ENCODE results near the gene SVEP1. TPM values are rescaled to one million over a fixed set of nuclear protein-coding genes. Genes with fewer than 3 reads are reported as not detected.

Gene SVEP1
- polyA plus RNA-seq, 1 donor (not counting 4 experiments of a cell fraction or from before 2014, with no cell fraction given) = 0.14 TPM

DNA sequence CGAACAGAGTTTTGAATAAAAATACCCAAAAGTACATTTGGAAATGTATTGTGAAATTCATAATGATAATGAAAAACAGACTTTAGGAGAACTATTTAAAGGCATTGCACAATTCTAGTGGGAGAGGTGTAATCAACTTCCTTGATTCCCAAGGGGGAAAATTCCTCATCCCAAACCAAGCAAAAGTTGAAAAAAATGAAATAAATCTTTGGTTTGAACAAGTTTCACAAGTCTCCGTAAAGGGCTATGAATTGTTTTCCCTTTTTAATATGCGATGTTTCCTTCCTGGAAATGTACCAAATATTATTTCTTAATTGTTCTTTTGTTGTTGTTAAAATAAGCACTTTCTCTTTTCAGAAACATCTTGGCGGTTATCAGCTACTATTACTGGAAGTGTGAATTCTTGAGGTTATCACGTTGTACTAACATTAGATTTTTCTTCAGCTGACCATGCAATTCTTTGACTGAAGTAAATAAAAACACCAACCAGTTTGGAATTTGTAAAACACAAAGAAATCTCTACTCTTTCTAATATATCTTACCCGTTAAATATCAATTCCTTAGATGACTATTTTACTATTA, 59.3 kb downstream of the SVEP1 start:
- H3K27ac ChIP-seq (ENCODE audit: control insufficient read depth, insufficient read depth, low read length) = no peak overlapping the region
- no peak for FAIRE-seq

DNA sequence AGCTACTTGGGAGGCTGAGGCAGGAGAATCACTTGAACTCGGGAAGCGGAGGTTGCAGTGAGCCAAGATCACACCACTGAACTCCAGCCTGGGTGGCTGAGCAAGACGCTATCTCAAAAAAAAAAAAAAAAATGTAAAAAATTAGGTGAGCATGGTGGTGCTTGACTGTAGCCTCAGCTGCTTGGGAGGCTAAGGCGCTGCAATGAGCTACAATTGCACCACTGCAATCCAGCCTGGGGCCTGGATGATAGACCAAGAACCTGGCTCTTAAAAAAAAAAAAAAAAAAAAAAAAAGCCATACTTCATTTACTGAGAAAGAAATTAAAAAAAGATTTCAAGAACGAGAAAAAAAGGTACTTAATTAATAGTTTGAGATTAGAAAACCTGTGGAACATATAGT, 62.1 kb downstream of the SVEP1 start:
- Histone ChIP-seq H3K9me3 (ENCODE audit: control insufficient read depth, low read depth, low read length) (no peaks in the 10 kb centered on the region), H3K27me3 (ENCODE audit: control insufficient read depth, extremely low read depth, insufficient read depth, low read length) (no peaks in the 10 kb centered on the region), H3K36me3 (ENCODE audit: control insufficient read depth in 2 of 2, extremely low read depth in 1 of 2, insufficient read depth in 2 of 2, low read length in 2 of 2) (no peaks in the 10 kb centered on the region), H2AFZ (ENCODE audit: control insufficient read depth, low read length) (no peak overlapping the region), H4K20me1 (ENCODE audit: control insufficient read depth, extremely low read depth, insufficient read depth, low read length) (no peaks in the 10 kb centered on the region), H3K27ac (ENCODE audit: control insufficient read depth, insufficient read depth, low read length) (no peak overlapping the region), H3K4me3 (ENCODE audit: control insufficient read depth in 2 of 3, extremely low read depth in 1 of 3, insufficient read depth in 2 of 3, low read depth in 1 of 3, low read length in 3 of 3) (no peak overlapping the region), H3K4me1 (ENCODE audit: control insufficient read depth, extremely low read depth, insufficient read depth, low read length) (peaks cover 5% of the 10 kb centered on the region), H3K9ac (ENCODE audit: control insufficient read depth, extremely low read depth, insufficient read depth, low read length) (no peak overlapping the region), H3K4me2 (ENCODE audit: control insufficient read depth, extremely low read depth, insufficient read depth, low read depth, low read length) (no peak overlapping the region), H3K9me1 (ENCODE audit: control insufficient read depth, extremely low read depth, insufficient read depth, low read length) (no peaks in the 10 kb centered on the region), H3K79me2 (ENCODE audit: control insufficient read depth, insufficient read depth, low read length) (no peaks in the 10 kb centered on the region)
- dilution Hi-C loops (cut with MboI; ENCODE audit: extremely low pct_ligation_motif_present, low sequenced_read_pairs) = no loop called here
- FAIRE-seq (no peak), DNase-seq (ENCODE audit: low read depth, low spot score) (no peak)
- TF ChIP-seq, protein P1, sequence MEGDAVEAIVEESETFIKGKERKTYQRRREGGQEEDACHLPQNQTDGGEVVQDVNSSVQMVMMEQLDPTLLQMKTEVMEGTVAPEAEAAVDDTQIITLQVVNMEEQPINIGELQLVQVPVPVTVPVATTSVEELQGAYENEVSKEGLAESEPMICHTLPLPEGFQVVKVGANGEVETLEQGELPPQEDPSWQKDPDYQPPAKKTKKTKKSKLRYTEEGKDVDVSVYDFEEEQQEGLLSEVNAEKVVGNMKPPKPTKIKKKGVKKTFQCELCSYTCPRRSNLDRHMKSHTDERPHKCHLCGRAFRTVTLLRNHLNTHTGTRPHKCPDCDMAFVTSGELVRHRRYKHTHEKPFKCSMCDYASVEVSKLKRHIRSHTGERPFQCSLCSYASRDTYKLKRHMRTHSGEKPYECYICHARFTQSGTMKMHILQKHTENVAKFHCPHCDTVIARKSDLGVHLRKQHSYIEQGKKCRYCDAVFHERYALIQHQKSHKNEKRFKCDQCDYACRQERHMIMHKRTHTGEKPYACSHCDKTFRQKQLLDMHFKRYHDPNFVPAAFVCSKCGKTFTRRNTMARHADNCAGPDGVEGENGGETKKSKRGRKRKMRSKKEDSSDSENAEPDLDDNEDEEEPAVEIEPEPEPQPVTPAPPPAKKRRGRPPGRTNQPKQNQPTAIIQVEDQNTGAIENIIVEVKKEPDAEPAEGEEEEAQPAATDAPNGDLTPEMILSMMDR (optimal IDR thresholded peaks at IDR 0.05 in 1 of 3, IDR thresholded peaks at IDR 0.05 in 1 of 3, conservative IDR thresholded peaks at IDR 0.05 in 1 of 3; ENCODE audit: extremely low read depth in 1 of 3, insufficient read depth in 2 of 3, low read length in 3 of 3) = no peak
- no peak for TF ChIP-seq EZH2 (IDR thresholded peaks at IDR 0.05; ENCODE audit: low read length)

More for the DNA sequence above, 59.3 kb downstream of the SVEP1 start:
- no peak overlapping the region for H2AFZ ChIP-seq (ENCODE audit: control insufficient read depth, low read length)
- H3K4me3 ChIP-seq (ENCODE audit: control insufficient read depth in 2 of 3, extremely low read depth in 1 of 3, insufficient read depth in 2 of 3, low read depth in 1 of 3, low read length in 3 of 3) = no peak overlapping the region
- TF ChIP-seq, protein P1 (optimal IDR thresholded peaks at IDR 0.05 in 1 of 3, IDR thresholded peaks at IDR 0.05 in 1 of 3, conservative IDR thresholded peaks at IDR 0.05 in 1 of 3; ENCODE audit: extremely low read depth in 1 of 3, insufficient read depth in 2 of 3, low read length in 3 of 3) = no peak
- TF ChIP-seq EZH2 (IDR thresholded peaks at IDR 0.05; ENCODE audit: low read length) = no peak
- peaks cover 5% of the 10 kb centered on the region for H3K4me1 ChIP-seq (ENCODE audit: control insufficient read depth, extremely low read depth, insufficient read depth, low read length)
- no peak overlapping the region for H3K9ac ChIP-seq (ENCODE audit: control insufficient read depth, extremely low read depth, insufficient read depth, low read length)
- no peak for DNase-seq (ENCODE audit: low read depth, low spot score)
- dilution Hi-C loops (cut with MboI; ENCODE audit: extremely low pct_ligation_motif_present, low sequenced_read_pairs) = no loop called here
- H3K4me2 ChIP-seq (ENCODE audit: control insufficient read depth, extremely low read depth, insufficient read depth, low read depth, low read length) = no peak overlapping the region
- H4K20me1 ChIP-seq (ENCODE audit: control insufficient read depth, extremely low read depth, insufficient read depth, low read length) = no peaks in the 10 kb centered on the region
- no peaks in the 10 kb centered on the region for H3K9me3 ChIP-seq (ENCODE audit: control insufficient read depth, low read depth, low read length)
- no peaks in the 10 kb centered on the region for H3K36me3 ChIP-seq (ENCODE audit: control insufficient read depth in 2 of 2, extremely low read depth in 1 of 2, insufficient read depth in 2 of 2, low read length in 2 of 2)
- no peaks in the 10 kb centered on the region for H3K27me3 ChIP-seq (ENCODE audit: control insufficient read depth, extremely low read depth, insufficient read depth, low read length)
- H3K79me2 ChIP-seq (ENCODE audit: control insufficient read depth, insufficient read depth, low read length) = no peaks in the 10 kb centered on the region
- no peaks in the 10 kb centered on the region for H3K9me1 ChIP-seq (ENCODE audit: control insufficient read depth, extremely low read depth, insufficient read depth, low read length)

All from keratinocyte (primary cell).